ENCODE results near the gene WNT2. TPM values are rescaled to one million over a fixed set of nuclear protein-coding genes. Genes with fewer than 3 reads are reported as not detected.
"Not testable (repeated sequence)": the region's sequence is repeated elsewhere in the genome, so short reads cannot be mapped to it uniquely, and the experiment has no call there.

Gene WNT2
- total RNA-seq, 1 donor from 2014 or later, result 0.57 TPM

DNA sequence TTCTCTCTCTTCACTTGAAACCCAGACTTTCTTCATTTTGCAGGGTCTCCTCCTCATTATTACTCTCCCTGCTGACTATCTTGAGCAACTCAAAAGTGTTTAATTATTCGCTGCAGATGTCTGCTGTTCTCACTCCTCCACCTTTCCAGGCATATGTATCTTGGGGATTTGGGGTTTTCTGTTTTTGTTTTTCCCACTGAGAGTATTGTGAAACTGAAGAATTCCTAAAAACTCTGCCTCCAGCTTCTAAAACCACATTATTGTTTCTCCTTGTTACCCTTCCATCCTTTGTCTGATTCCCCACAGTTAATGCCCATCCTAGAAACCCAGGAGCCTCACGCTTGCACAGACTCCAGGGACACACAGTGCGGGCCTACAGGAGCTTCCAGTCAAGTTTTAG is 51.3 kb downstream of the WNT2 start:
- ATAC-seq, result no peak
- no peak for DNase-seq
- intact Hi-C loops (cut with micrococcal nuclease), result no loop called here

DNA sequence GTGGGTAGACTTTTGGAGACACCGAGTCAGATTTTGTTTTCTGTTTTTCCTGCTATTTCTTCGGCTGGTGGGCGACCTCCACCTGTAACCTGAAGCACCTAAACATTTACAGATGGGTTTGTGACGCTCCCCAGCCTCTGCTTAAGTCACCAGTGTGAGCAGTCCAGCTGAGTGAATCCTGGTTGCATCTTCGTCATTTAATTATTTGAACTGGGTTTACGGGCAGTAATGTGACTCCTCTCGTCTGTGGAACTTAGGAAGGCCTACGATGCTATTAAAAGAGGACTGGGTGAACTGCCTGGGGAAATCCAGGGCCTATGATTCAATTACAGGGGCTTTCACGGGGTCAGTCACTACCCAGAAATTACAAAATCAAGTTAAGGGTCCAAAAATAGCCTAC is 52.5 kb downstream of the WNT2 start:
- intact Hi-C loops (cut with micrococcal nuclease), result no loop called here
- ATAC-seq (no peak), DNase-seq (no peak)

DNA sequence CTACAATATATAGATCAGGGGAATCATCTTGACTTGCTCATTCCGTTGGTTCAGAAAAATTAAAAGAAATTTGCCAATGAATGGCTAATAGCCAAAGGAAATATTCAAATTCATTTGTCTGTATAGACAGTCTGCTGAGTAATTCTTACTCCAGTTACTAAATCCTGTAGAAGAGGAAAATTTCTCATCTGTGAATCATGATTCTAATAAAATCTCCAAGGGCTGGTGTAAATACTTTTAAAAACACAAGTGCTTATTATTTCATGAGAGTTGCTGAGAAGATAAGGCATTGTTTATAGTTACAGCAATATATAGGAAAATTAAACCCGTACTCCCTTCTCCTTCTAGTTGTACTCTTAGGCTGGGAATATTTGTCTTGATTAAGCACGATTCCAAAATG is 53.0 kb downstream of the WNT2 start:
- intact Hi-C loops (cut with micrococcal nuclease), result no loop called here
- no peak for DNase-seq
- ATAC-seq, result no peak

DNA sequence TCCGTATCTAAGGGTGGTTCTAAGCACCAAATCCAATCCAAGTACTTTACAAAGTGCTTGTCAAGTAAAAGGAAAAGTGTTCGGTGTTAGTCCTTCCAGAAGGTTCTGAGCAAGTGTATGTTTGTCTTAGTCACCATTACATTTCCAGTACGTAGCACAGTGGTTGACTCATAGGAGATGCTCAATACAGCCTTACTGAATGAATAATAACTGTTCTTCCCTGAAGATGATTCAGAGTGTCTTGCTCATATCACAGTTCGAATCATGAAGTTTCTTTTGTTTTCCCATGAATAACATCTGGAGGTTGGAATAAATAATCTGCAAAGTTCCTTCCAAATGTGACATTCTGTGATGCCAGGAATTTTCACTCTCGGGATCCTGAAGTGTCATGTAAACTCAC is 53.4 kb downstream of the WNT2 start:
- intact Hi-C loops (cut with micrococcal nuclease), result no loop called here
- ATAC-seq, result no peak
- no peak for DNase-seq

DNA sequence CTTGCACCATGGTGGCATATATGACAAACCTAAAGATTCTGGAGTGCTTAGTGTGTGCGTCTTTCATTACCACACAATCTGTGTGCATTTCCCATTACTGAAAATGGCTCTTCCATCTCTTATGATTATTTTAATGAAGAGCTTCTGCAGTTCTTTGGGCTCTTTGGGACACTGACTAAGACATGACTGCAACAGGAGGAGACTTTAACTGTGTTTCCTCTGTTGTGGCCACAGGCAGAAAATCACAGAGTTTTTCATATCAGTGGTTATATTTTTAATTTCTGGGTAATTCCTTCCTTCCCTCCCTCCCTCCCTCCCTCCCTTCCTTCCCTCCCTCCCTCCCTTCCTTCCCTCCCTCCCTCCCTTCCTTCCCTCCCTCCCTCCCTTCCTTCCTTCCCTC is 58.1 kb downstream of the WNT2 start:
- ATAC-seq (no peak), DNase-seq (no peak)
- intact Hi-C loops (cut with micrococcal nuclease), result no loop called here

DNA sequence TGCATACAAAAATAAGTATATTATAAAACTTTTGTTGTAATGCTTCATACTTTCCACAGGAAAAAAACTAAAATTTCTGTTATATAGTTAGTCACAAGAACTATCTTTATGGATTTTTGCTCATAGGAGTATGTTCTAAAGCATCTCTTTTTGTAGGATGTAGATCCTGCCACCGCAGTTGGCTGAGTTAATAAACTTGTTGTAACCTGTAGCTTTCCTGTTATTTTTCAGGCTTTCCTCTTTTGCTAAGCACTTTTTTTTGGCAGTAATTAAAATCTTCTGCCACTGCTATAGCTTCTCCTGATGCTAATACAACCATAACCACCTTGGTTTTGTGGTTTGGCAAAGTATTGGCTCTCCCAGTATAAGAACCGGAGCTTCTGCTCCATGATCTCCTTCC is 60.3 kb downstream of the WNT2 start:
- intact Hi-C loops (cut with micrococcal nuclease), result no loop called here
- DNase-seq (no peak), ATAC-seq (no peak)

DNA sequence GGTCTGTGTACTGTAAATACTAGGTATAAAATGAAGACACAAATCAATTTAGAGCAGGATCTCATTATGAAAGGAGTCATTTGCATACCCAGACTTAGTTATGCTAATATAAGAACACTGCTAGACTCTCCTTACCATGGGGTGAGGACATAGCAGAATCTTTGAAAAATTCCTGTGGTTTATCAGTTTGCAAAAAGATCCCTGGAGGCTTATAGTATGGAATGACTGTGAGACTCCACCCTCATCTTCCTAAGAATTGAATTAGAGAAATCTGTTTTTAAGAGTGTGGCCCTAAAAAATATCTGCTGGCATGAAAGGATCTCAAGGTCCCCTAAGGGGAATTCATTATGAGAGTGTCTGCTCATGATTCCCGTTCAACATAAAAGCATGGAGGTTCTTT is 63.2 kb downstream of the WNT2 start:
- ATAC-seq (no peak), DNase-seq (no peak)
- intact Hi-C loops (cut with micrococcal nuclease), result no loop called here

DNA sequence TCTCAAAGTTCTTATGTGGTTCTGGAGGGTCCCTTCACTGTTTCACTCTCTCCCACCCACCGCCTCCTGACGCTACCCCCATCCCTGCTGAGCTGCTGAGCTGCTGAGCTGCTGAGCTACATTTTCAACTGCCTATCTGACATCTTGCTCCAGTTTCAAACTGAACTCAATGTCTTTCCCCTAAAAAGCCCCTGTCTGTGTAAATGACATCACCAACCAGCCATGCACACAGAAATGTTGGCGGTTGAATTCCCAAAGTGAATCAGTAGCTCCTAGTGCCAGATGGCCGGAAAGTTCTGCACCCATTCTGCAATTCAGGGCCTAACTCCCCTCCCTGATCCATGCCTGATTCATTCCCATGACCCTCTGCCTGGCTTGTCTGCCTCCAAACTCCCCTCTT is 71.2 kb downstream of the WNT2 start:
- intact Hi-C loops (cut with micrococcal nuclease), result no loop called here
- ATAC-seq, result no peak
- no peak for DNase-seq

DNA sequence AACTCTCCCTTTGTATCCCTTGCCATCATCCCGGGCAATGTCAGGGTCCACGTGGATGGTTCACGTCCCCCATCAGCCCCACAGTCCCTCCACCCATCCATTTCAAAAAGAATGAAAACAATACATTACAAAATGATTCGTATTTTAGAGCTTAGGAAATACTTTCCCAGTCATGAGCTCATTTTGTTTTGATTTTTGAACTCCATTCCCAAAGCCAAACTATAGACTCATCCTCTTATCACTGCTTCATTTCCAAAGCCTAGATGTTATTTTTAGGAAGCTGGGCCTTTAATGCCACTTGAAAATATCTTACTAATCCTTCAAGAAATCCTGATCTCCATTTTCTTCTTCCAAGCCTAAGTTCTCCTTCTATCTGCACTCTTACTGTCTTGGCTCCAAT is 72.1 kb downstream of the WNT2 start:
- DNase-seq (no peak), ATAC-seq (no peak)
- intact Hi-C loops (cut with micrococcal nuclease), result no loop called here

DNA sequence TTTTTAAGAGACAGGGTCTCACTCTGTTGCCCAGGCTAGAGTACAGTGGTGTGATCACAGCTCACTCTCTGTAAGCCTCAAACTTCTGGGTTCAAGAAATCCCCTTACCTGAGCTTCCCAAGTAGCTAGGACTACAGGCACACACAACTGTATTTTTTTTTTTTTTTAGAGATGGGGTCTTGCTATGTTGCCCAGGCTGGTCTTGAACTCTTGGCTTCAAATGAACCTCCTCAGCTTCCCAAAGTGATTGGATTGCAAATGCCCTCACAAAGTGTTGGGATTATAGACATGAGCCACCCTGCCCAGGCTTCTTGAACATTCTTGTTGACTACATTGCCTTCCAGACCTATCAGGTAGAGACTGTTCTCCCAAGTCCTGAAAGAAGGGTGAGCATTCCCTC is 72.6 kb downstream of the WNT2 start:
- DNase-seq, result no peak
- no peak for ATAC-seq
- intact Hi-C loops (cut with micrococcal nuclease), result no loop called here

DNA sequence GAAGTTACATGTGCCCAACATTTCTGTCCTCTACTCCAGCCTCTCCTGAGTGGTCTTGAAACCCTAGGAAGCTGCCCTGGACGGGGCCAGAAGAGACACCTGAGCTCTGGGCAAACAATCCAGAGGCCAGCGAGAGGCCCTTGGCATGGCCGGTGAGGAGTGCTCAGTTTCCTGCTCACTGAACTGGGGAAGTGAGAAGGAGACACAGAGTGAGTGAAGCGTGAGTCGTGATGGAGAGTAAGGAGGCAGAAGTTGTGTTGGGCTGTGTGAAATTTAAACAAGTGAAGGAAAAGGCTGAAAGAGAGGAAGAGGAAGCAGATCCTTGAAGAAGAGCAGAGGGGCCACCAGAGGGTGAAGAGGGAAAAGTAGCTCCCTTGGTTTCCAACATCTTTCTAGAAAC is 73.2 kb downstream of the WNT2 start:
- DNase-seq (no peak), ATAC-seq (no peak)
- intact Hi-C loops (cut with micrococcal nuclease), result no loop called here

DNA sequence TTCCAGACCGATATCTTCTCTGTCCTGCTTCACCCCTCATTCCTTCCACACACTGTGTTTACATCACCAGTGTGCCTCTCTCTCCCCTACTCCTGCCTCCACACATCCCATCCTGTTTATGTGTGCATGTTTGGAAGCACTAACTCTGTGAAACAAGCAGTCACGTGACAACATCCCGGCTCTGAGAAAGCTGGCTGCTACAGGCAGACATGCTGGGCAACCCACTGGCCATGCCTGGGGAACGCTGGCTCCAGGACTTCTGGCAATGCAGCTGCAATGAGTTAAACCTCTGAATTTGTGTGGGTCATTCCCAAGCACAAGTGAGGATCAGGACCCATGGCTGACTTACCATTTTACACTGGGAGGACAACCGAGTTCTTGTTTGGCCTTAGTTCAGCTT is 74.0 kb downstream of the WNT2 start:
- intact Hi-C loops (cut with micrococcal nuclease), result no loop called here
- ATAC-seq (no peak), DNase-seq (no peak)

DNA sequence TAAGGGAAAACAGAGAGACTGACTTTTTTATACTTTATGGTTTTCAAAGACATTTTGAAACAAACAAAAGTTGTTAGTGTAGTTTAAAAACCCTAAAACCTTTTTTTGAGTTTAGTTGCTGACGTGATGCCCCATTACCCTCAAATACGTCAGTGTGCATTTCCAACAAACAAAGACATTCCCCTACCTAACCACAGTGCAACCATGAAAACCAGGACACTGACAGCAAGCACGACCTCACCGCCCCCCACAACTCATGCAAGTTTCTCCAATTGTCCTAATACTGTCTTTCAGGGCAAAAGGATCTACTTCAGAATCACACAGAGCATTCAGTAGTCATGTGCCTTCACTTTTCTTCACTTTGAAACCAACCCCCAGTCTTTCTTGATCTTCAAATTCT is 75.0 kb downstream of the WNT2 start:
- ATAC-seq (no peak), DNase-seq (no peak)
- intact Hi-C loops (cut with micrococcal nuclease), result no loop called here

DNA sequence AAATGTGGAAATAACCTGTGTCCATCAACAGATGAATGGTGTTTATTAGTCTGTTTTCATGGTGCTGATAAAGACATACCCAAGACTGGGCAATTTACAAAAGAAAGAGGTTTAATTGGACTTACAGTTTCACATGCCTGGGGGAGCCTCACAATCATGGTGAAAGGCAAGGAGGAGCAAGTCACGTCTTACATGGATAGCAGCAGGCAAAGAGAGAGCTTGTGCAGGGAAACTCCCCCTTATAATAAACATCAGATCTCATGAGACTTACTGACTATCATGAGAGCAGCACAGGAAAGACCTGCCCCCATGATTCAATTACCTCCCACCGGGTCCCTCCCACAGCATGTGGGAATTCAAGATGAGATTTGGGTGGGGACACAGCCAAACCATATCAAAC is 77.2 kb downstream of the WNT2 start:
- DNase-seq, ATAC-seq: not testable (repeated sequence)

DNA sequence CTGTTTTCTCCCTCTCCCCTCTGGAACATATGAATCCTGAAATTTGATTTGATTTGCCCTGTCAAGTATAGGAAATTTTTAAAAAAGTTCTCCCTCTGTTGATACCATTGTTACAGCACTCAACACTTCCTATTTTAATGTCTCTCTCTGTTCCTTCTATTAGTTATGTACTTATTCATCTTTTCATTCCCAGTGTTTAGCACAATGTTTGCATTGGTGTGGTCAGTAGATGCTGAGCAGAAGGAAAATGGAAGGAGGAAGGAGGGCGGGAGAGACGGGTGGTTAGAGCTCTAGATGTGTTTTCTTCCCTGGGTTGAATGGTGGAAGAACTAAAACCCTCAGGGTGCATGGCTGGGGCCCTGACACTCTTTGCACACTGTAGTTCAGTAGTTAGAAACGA is 79.5 kb downstream of the WNT2 start:
- no peak for DNase-seq
- no peak for ATAC-seq
- intact Hi-C loops (cut with micrococcal nuclease), result no loop called here

More for the DNA sequence above, 77.2 kb downstream of the WNT2 start:
- intact Hi-C loops (cut with micrococcal nuclease), result not testable (repeated sequence)

DNA sequence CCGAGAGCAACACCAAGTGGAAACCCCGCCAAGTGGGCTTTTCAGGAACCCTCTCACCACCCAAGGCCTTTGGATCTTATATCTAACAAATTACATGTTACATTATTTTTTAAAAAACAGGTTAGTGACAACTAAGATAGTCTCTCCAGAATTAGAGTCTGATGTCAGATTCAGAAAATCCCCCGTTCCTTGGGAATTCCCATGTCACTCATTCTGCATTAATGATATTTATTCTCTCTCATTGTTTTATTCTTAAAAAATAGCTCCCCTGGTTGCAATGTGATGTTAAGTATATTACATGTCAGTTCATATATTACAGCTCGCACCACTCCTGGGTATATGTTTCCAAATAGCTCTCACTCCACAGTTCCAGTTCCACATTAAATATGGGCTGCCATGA is 81.8 kb downstream of the WNT2 start:
- no peak for DNase-seq
- no peak for ATAC-seq
- intact Hi-C loops (cut with micrococcal nuclease), result no loop called here

DNA sequence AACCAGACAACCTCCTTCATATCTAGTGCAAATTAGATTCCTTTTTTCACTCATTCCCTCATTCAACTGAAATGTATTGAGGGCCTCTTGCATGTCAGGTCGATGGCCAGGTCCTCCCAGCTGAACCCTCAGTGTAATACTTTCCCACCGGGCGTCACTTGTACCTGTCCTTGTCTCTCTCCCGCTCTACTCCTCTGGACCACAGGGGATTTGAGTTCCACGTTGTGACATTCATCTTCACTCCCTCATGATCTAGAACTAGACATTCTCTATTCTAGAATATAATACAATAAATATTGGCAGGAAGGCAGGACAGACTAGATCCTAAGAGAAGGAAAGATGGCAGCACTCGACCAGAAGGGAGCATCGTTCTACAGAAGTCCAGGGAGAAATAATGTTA is 83.9 kb downstream of the WNT2 start:
- no peak for DNase-seq
- no peak for ATAC-seq
- intact Hi-C loops (cut with micrococcal nuclease), result no loop called here

DNA sequence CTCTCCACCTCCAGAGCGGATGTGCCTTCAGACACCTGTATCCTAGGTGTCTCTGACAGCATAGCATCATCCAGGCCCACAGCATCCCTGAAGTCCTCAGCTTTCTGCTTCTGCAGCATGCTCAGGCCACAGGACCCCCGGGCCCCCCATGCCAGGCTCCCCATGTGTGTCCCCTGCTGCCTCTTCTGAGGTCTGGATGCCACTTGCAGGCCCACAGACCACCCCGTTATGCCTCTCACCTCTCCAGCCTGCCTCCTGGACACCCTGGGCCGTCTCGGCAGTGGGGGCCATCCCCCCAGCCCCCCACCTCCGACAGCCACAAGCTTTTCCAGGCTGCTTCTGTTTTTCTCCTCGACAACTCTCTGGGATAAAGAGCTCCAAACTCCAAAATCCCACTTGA is 84.4 kb downstream of the WNT2 start:
- intact Hi-C loops (cut with micrococcal nuclease), result no loop called here
- no peak for DNase-seq

DNA sequence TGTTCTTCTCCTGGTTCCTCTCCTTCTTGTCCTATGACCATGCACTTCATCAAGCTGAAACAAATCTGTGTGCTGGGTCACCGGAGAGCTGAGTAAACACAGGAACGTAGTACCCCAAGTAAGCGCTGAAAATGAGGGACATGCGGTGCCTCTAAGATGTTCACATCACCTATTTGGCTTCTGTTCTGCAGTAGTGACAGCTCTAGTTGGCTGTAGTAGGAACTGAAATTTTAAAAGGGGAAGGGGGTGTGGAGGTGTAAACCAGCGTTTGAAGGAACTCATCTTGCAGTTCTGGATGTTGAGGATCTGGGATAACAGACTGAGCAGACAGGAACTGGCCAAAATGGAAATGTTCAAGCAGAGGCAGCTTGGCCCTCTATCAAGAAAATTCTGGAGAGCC is 85.2 kb downstream of the WNT2 start:
- ATAC-seq (no peak), DNase-seq (no peak)
- intact Hi-C loops (cut with micrococcal nuclease), result no loop called here

More for the DNA sequence above, 84.4 kb downstream of the WNT2 start:
- no peak for ATAC-seq

DNA sequence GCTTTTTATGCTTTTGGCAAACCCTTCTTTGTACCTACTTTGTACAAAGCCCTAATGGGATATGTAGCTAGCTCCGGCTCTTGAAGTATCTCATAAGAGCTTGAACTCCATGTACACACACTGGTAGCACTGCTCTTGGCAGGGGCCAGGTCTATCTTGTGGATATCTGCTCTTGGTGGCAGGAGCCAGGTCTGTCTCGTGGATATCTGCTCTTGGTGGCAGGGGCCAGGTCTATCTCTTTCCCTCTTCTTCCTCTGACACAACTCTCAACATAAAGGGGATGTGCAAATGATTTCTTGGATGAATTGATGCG is 91.9 kb downstream of the WNT2 start:
- intact Hi-C loops (cut with micrococcal nuclease), result no loop called here
- DNase-seq, result no peak
- peak; percentile 33 for ATAC-seq

DNA sequence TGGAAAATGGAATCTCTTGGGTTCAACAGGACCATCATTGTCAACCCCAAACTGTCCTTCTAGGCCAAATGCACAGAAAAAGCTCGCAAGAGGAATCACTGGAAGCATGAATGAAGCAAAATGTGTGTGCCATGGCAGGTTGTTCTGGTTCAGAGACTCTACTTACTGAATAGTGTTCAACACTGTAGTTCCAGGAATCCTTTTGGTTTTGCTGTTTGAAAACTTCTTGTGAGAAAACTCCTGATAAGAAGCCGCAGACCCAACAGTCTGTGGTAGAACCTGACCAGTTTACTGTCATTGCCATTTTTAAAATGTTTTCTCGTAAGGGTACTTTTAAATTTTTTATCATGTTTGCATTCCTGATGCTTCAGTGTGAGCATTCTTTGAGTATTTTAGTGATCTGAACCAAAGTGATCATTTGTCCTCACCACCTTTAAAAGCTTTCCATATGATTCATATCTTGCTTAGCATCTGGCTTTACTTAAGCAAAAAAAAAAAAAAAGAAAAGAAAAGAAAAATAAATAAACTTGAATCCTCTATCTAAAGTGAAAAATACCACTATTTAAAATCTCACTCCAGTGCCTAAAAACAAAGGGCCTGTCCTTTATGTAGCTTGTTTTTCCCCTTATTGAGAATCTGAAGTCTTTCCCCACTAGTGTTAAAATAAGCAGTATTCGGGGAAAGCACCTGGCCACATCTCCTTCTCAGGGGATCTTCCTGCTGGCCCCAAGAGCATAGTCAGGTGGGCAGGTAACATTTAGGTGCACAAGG is 92.4 kb downstream of the WNT2 start:
- ATAC-seq, result no peak
- no peak for DNase-seq
- intact Hi-C loops (cut with micrococcal nuclease), result no loop called here

DNA sequence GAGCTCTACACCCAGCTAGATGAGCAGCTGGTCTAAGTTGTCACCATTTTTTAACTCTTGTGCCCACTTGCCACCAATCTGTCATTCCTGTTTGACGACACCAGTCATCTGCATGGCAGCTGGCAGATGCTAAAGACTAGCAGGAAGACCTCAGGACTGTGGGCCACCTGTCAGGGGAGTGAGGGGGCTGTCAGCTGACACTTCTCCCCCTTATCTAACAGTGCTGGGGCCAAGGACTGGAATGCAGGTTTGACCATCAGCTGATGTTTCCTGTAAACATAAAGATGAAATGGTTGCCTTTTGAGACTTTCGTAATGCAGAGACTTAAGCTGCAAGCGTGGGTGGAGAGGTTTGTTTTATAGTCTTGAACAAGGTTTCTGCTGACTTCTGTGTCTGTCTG is 93.5 kb downstream of the WNT2 start:
- DNase-seq (no peak), ATAC-seq (no peak)
- intact Hi-C loops (cut with micrococcal nuclease), result no loop called here

Data from left ventricle myocardium superior (tissue), 1 donor.